GM19193 (cell line): Measurements from ENCODE around the gene SRP68.

Source experiments
- POLR2A ChIP-seq: IDR thresholded peaks from 4 replicates; pipeline ENCODE4 v1.6.1; 2011; ENCODE audit not compliant: insufficient read depth, insufficient read length; ENCODE audit errors: extremely low read depth

Gene SRP68

DNA sequence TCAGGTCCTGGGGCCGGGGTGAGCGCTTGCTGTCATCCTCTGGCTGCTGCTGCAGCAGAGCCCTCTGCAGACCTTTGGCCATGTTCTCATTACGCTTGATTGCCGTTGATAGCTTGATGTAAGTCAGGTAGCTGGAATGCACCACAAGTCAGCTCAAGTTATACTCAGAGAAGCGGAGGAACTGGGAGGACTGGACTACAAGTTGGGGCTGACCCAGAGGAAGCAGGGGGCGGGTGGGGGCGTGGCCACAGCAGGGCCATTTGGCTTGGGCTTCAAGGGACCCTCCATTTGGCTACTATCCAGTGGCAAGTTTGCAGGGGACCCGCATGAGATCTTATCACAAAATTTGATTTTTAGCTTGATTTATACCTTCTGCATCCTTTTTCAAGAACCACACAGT lies 26.3 kb downstream of the SRP68 start:
- no peak for TF ChIP-seq POLR2A

DNA sequence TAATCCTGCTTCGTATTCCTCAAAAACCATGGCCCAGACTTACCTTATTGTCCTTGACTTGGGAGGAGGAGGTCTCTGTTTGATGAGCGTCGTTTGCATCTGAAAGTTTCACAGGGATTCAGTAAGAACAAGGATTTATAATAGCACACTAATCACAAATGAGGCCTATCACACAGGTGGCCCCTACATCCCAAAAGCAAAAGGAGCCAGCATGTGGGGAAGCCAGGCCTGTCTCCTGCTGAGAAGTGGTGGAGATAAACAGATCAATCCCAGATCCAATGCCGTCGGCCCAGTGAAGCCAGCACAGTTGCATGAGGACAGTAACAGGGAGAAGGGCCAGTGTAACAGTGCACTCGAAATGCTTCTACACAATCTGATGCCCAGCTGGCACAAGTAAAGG lies 31.9 kb downstream of the SRP68 start:
- no peak for TF ChIP-seq POLR2A

DNA sequence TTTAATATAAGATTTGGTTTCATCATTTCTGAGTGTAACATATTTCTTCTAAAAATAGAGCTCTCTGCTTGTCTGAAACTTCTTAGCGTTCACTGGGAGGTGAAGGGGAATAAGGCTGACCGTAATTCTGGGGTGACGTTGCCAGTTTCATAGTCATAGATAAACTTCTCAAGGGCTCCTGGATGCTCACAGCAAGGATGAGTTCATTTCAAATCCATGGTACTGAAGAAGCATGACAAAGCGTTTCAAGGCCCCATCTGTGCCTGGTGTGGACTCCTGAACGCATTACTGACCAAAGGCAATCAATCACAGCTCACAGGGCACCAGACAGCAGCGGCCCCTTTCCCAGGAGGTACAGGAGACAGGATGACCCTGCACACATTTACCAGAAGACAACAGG lies 33.2 kb downstream of the SRP68 start:
- TF ChIP-seq POLR2A, result no peak

DNA sequence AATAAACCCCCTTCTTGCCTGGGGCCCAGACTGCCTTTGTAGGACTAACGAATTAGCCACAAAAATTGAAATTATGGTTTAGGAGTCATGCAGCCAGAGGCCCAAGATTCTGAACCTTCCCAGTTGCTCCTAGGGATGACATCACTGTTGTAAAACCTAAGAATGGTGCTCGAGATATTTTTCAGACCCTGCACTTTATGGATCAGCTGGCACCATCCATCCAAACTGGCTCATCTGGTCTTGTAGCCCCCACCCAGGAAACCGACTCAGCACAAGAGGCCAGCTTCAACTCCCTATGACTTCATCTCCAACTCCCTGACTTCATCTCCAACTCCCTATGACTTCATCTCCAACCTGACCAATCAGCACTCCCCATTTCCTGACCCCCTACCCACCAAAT lies 34.3 kb downstream of the SRP68 start:
- no peak for TF ChIP-seq POLR2A

DNA sequence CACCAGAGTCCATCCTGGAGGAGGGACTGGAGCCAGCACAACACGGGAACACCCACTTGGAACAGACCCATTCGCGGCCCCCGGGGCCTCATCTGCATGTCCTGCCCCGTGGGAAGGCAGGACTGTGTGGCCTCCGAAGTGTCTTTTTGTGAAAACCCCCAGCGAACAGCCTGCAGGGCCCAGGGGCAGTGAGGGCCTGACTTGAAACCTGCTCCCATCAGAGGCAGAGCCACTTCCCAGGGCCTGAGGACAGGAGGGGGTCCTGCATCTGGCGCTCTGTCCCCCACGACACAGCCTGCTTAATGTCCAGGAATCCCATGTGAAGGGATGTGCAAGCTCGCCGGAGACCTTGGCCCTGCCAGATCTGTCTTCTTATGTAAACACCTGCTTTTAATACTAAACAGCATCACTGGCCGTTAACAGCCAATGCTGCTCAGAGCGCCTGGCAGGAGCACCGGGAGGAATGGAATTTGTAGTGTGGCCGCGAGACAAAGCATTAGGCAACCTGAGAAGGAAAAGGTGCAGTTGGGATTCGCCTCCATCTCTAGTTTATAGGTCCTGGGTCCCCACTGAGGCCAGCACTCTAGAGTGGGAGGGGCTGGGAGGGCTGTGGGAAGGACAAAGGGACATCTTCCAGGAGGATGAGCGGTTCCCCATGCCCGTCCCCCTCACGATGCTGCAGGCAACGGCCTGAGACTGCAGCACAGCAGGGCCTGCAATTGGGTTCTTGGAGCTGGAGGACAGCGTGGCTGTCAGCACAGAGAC lies 35.6 kb downstream of the SRP68 start:
- TF ChIP-seq POLR2A, result no peak

DNA sequence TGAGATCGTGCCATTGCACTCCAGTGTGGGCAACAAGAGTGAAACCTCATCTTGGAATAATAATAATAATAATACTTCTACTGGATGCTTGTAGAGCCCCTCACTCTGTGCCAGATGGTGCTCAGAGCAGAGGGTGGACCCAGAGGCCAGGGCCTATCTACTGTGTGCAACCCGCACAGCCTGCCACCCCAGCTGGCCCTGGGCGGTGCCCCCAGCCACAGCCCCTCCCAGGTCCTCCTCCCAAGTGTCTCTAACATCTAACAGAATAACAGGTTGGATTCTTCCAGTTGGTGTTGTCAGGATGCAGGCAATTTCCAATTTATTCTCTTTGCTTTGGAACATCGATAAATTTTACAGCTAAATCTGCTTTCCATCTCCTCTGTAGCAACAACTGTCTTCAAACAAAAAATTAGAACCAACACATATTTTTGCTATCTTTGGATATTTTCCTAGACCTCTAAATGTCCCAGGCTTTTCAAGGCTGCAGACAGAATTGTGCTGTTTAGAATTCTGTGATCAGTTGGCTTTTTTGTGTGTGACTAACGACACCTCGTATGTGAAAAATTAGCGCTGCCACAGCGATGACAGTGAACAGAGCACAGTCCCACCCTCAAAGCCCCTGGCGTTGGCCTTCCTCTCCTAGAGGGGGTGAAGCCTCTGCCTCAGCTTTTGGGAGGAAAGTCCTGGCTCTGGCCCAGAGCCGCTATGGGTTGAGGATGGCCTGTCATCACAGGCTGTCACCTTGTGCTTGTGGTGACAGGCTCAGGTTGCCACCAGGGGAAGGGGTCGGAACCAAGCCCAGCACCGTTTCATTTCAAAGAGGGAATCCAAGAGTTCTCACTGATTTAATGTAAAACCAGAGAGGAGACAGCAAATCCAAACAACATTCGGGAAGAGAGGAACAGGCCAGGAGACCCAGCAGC lies 37.6 kb downstream of the SRP68 start:
- TF ChIP-seq POLR2A, result no peak

DNA sequence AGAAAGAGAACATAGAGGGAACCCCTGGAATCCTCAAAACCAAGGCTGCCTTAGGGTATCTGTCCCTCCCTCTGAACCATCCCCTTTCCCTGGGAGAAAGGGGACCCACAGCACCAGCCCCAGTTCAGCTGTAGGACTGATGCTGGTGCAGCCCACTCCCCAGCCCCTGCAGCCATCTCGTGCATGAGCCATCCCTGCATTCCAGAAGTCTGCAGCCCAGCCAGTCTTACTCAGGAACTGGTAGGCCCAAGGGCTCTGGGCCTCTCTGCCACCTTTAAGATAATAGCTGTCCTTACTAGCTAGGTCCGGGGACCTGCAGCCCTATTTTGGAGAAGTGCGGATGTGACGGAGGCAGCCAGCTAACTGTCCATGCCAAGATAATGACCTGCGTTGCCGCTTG lies 39.2 kb downstream of the SRP68 start:
- TF ChIP-seq POLR2A, result no peak

DNA sequence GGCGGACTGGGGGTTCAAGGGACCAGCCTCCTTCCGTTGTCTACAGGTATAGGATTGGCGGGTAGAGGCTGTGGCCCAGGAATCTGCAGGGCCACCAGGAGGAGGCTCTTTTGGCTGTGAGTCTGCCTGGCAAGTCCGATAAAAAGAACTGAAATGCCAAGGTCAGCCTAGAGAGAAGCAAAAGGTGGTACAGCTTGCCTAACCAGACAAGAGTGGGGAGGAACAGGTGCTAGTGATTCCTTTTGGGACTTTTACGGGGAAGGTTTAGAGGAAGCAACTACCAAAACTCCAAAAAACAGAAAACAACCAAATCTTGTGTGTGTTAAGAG lies 39.6 kb downstream of the SRP68 start:
- no peak for TF ChIP-seq POLR2A

DNA sequence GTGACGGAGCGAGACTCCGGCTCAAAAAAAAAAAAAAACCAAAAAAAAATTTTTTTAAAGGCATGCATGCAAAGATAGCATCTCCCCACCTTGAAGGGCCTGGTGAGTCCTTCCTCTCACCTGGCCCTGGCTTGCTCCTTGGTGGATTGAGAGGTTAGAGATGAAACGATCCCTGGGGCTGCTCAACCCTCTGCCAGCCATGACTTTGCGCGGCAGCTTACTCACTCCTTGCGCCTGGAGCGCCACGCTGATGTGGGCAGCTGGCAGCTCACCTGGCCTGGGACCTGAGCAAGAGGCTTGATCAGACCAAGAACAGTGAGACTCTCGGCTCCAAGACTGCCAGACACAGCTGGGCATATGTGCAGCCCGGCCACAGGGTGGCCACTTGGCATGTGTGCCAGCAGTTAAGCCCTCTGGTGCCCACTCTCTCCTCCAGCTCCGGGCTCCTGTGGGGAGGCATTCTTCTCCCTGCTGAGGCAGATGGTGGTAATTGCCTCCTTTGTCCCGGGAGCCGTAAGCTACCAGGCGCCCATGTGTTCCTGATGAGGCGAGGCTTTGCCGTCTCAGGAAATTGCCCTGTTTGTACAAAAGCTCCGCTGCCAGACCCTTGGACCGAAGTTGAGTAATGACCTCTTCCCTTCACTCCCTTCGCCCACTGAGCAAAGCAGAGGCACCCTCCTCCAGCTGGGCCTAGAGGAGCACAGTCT lies 40.1 kb downstream of the SRP68 start:
- no peak for TF ChIP-seq POLR2A

DNA sequence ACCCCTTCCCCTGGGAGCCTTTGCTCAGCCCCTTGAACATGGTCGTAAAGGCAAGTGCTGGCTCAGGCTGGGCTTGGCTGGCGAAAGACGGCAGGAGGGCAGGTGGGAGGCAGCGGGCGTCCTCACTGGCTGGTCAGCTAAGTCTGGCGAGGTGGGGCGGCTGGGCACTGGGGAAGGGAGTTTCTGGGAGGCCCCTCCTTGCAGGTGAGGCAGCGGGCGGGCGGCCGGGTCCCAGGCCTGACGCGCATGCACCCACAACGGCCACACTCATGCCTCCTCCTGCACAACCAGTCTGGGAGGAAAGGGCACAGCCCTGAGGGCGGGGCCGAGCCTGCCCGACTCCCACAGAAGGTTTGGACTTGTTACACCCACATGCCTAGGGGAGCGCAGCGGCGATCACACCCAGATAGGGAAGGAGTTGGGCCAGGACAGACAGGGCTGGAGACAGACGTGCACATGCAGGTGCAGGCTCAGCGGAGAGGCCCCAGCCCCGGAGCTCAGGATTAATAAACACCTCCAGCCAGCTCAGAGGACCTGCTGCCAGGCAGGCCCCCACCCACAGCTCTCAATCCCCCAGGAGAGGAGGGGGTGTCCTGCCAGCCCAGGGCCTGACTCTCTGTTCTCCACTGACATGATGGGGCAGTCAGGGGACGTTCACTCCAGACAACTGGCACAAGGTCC lies 45.0 kb downstream of the SRP68 start, which contains the start of gene EVPL:
EVPL (minus strand) TSS at position 148 of the 681 bp plus-strand sequence; CDS start at position 40, 108 bp downstream.
- TF ChIP-seq POLR2A, result no peak

DNA sequence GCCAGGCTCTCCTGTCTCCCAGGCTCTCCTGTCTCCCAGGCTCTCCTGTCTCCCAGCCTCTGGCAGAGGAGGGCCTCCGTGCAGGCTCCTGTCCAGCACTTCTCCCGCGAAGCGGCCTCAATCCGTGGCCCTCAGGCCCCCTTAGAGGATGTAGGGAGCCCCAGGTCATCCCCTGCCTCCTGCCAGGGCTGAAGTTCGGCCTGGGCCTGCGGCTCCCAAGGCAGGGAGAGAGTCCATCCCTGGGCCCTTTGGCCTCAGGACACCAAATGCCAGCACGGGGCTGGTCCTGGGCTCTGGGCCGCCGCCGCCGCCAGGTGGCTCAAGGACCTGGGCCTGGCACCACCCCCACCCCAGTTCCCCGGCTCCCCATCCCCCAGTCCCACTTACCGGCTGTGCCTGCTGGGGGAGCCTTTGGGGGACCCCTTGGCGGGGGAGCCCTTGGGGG lies 45.6 kb downstream of the SRP68 start:
- no peak for TF ChIP-seq POLR2A

DNA sequence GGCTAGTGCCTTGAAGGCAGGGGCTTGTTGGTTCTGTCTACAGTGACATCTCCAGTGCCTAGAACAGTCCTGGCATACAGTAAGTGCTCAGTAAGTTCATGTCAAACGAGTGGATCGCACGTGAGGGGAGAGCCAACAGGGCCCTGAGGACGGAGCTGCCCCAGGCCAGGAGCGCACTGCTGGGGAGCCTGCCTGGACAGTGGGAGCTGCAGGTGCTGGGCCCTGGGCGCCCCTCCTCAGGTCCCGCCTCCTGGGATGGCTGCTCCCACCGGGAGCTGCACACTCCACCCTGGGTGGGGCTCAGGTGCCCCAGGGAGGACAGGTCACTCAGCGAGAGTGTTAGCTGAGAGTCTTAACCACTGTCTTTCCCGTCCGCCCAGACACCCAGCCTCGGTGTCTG lies 47.0 kb downstream of the SRP68 start:
- no peak for TF ChIP-seq POLR2A

DNA sequence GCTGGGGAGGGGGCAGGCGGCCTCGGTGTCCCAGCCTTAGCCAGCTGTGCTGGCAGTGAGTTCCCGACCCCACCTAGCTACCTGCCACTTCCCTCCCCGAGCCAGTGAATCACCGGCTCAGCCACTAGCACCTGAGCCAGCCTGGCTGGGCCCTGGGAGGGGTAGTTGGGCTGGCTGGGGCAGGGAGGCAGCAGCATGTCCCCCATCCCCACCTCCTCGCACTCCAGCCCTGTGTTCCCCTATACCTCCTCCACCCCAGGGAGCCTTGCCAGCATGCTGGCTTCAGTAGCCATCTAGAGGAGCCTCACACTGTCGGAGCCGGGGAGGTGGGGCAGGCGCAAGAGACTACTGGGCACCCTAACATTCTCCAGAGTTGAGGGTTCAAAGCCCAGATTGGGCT lies 48.0 kb downstream of the SRP68 start:
- no peak for TF ChIP-seq POLR2A

DNA sequence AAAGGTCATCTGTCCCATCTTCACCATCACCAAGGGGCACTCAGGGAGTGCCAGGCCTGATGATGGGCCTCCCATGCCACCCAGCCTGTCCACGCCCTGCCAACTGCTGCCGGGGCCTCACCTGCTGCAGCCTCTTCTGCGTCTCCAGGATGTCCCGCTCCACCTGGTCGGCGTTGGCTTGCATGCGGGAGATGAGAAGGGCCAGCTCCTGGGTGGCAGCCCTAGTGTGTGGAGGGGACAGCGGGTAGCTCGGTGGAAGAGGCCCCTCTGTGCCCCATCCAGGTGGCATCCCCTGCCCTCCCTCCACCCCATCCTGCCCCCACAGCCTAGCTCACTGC lies 48.4 kb downstream of the SRP68 start:
- no peak for TF ChIP-seq POLR2A
